ENCODE data around the gene EEPD1. TPM values are rescaled to one million over a fixed set of nuclear protein-coding genes. Genes with fewer than 3 reads are reported as not detected.

The EEPD1 gene
- total RNA-seq, 1 experiment from 2014 or later = 48.0 TPM

DNA sequence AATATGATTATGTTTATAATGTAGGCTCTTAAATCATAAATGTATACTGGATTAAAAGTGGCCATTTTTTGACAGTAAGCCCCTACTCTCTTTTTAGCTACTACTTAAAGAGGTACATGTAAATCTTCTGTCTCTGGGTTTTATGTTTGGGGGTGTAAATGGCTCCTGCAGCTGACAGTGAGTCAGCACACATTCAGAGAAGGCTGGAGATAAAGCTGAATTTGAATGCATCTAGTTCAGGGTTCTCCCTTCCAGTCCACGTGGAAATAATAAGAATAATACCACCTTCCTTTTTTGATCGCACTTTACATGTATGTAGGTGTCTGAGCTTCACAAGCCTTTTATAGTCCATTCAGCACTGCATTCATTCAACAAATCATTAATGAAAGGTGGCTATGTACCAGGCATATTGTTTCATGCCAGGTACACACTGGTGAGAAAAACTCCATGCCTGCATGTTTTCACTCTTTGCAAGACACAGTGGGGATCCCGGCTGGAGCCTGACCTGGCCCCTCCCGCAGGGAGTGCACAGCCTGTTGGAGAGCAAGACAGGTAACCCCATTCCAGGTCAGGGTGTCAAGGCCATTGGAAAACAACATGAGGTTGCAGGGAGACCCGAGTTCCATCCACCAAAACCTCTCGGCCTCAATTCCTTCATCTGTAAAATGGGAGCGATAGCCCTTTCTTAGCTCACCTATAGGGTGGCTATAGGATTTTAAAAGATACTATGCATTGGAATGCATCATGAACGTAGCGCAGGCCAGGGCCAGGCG lies 129.1 kb downstream of the EEPD1 start:
- TF ChIP-seq SIN3A (IDR thresholded peaks at IDR 0.05; ENCODE audit: borderline replicate concordance, insufficient read depth, low read depth, low read length) (no peak), CTCF (IDR thresholded peaks at IDR 0.05) (no peak), TCF7L2 (IDR thresholded peaks at IDR 0.05; ENCODE audit: low read depth, low read length) (no peak), POLR2AphosphoS5 (IDR thresholded peaks at IDR 0.05; ENCODE audit: low read depth, low read length) (no peak)
- TF ChIP-seq, protein P1, sequence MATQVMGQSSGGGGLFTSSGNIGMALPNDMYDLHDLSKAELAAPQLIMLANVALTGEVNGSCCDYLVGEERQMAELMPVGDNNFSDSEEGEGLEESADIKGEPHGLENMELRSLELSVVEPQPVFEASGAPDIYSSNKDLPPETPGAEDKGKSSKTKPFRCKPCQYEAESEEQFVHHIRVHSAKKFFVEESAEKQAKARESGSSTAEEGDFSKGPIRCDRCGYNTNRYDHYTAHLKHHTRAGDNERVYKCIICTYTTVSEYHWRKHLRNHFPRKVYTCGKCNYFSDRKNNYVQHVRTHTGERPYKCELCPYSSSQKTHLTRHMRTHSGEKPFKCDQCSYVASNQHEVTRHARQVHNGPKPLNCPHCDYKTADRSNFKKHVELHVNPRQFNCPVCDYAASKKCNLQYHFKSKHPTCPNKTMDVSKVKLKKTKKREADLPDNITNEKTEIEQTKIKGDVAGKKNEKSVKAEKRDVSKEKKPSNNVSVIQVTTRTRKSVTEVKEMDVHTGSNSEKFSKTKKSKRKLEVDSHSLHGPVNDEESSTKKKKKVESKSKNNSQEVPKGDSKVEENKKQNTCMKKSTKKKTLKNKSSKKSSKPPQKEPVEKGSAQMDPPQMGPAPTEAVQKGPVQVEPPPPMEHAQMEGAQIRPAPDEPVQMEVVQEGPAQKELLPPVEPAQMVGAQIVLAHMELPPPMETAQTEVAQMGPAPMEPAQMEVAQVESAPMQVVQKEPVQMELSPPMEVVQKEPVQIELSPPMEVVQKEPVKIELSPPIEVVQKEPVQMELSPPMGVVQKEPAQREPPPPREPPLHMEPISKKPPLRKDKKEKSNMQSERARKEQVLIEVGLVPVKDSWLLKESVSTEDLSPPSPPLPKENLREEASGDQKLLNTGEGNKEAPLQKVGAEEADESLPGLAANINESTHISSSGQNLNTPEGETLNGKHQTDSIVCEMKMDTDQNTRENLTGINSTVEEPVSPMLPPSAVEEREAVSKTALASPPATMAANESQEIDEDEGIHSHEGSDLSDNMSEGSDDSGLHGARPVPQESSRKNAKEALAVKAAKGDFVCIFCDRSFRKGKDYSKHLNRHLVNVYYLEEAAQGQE (IDR thresholded peaks at IDR 0.05; ENCODE audit: insufficient read depth in 1 of 2, low read depth in 2 of 2, low read length in 1 of 2) = no peak
- CTCF ChIA-PET = no interaction called here
- peak overlapping the region; percentile 99 for H3K27ac ChIP-seq (ENCODE audit: low read length)
- H3K27me3 ChIP-seq (ENCODE audit: control insufficient read depth, insufficient read depth, low read length) = no peaks in the 10 kb centered on the region
- in situ Hi-C loops (cut with HindIII; ENCODE audit: low pct_unique_long_range_greater_than_20kb, low sequenced_read_pairs) = no loop called here
- no peak overlapping the region for H3K4me3 ChIP-seq (ENCODE audit: low read depth in 2 of 2, low read length in 2 of 2)
- H3K4me1 ChIP-seq (ENCODE audit: control insufficient read depth, insufficient read depth, low read length) = peaks cover 99% of the 10 kb centered on the region
- ATAC-seq (no peak), DNase-seq (ENCODE audit: low read depth, low spot score) (no peak)
- no TSS peak for BruUV-seq (replicated peaks)
- POLR2A ChIA-PET = interaction anchor here (1.1 kb wide), 1 partner anchor 15 kb away, joined by 4 read pairs; no protein-coding TSS in a partner anchor
- H3K9me3 ChIP-seq (ENCODE audit: control insufficient read depth, insufficient read depth, low read depth, low read length) = no peaks in the 10 kb centered on the region
- intact Hi-C loops (cut with micrococcal nuclease; ENCODE audit: unreplicated experiment) = no loop called here
- 0 out of 2 replicates have a peak, but pooled peaks cover 3% of the 10 kb centered on the region for H3K36me3 ChIP-seq (ENCODE audit: control insufficient read depth, insufficient read depth, low read length)

DNA sequence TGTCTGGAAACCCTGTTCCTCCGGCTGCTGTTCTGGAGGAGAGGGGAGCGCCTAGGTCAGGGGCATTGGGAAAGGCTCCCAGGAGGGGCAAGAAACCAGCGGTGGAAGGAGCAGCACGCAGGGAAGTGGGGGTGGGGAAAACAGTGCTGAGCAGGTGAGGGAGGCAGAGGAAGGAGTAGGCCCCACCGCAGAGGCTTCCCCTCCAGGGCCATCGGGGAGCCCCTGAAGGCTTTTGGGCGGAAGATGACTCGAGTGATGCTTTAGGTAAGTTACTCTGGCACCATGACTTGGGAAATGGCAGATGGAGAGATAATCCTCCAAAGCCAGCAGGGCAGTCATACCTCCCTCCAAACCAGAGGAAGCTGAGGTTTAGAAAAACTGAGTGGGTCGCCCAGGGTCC lies 130.1 kb downstream of the EEPD1 start:
- no peaks in the 10 kb centered on the region for H3K9me3 ChIP-seq (ENCODE audit: control insufficient read depth, insufficient read depth, low read depth, low read length)
- intact Hi-C loops (cut with micrococcal nuclease; ENCODE audit: unreplicated experiment) = no loop called here
- no peak overlapping the region for H3K4me3 ChIP-seq (ENCODE audit: low read depth in 2 of 2, low read length in 2 of 2)
- ChIA-PET POLR2A (no interaction called here), CTCF (no interaction called here)
- 0 out of 2 replicates have a peak, but pooled peaks cover 3% of the 10 kb centered on the region for H3K36me3 ChIP-seq (ENCODE audit: control insufficient read depth, insufficient read depth, low read length)
- in situ Hi-C loops (cut with HindIII; ENCODE audit: low pct_unique_long_range_greater_than_20kb, low sequenced_read_pairs) = no loop called here
- no TSS peak for BruUV-seq (replicated peaks)
- no peak for DNase-seq (ENCODE audit: low read depth, low spot score)
- H3K27ac ChIP-seq (ENCODE audit: low read length) = peak overlapping the region; percentile 99
- TF ChIP-seq TCF7L2 (IDR thresholded peaks at IDR 0.05; ENCODE audit: low read depth, low read length) (no peak), CTCF (IDR thresholded peaks at IDR 0.05) (no peak), POLR2AphosphoS5 (IDR thresholded peaks at IDR 0.05; ENCODE audit: low read depth, low read length) (no peak), SIN3A (IDR thresholded peaks at IDR 0.05; ENCODE audit: borderline replicate concordance, insufficient read depth, low read depth, low read length) (no peak)
- TF ChIP-seq, protein P1 (IDR thresholded peaks at IDR 0.05; ENCODE audit: insufficient read depth in 1 of 2, low read depth in 2 of 2, low read length in 1 of 2) = no peak
- no peaks in the 10 kb centered on the region for H3K27me3 ChIP-seq (ENCODE audit: control insufficient read depth, insufficient read depth, low read length)
- ATAC-seq = no peak
- H3K4me1 ChIP-seq (ENCODE audit: control insufficient read depth, insufficient read depth, low read length) = peaks cover 99% of the 10 kb centered on the region

All from Panc1 (cell line).